Ovary (tissue), 9 donors: ENCODE data around the gene SETBP1. TPM values are rescaled to one million over a fixed set of nuclear protein-coding genes. Genes with fewer than 3 reads are reported as not detected.

ENCODE experiments used
- DNase-seq, 5 donors: peaks; one replicate each; pipeline ENCODE4 v3.0.0-alpha.2; 2019 to 2020
- H3K27ac ChIP-seq, 2 donors: fragments of 200-600 bp; one replicate each; pipeline versions ENCODE4 v1.5.1 to v1.8.0; 2019 to 2022
- H3K27me3 ChIP-seq: fragments of 200-600 bp; one replicate; pipeline ENCODE4 v1.8.0; 2022
- H3K36me3 ChIP-seq: fragments of 200-600 bp; sonication (generic); one replicate; pipeline ENCODE4 v1.5.1; 2019
- H3K4me1 ChIP-seq: one replicate; pipeline ENCODE4 v1.8.1; 2013; ENCODE audit warnings: mild to moderate bottlenecking, moderate library complexity; ENCODE audit not compliant: insufficient read depth
- H3K4me3 ChIP-seq: fragments of 200-600 bp; sonication (generic); one replicate; pipeline ENCODE4 v1.5.1; 2017
- H3K9me3 ChIP-seq, 2 donors: fragments of 200-600 bp in 1 of 2; sonication (generic) in 1 of 2; one replicate each; pipeline versions ENCODE4 v1.5.1 to v1.8.1; 2013 to 2019; ENCODE audit warnings: mild to moderate bottlenecking in 1 of 2, moderate library complexity in 1 of 2
- CTCF ChIP-seq, 3 donors: fragments of 450-650 bp in 2 of 3; fragments of 200-600 bp in 1 of 3; IDR thresholded peaks; one replicate each; pipeline versions ENCODE4 v1.5.1 to v1.8.0; 2016 to 2022; ENCODE audit warnings: antibody characterized with exemption in 3 of 3, mild to moderate bottlenecking in 1 of 3
- EP300 ChIP-seq: sonication (generic); formaldehyde crosslinking; IDR thresholded peaks from one replicate; pipeline ENCODE4 v1.6.1; 2017; ENCODE audit warnings: antibody characterized with exemption
- POLR2A ChIP-seq: fragments of 450-650 bp; IDR thresholded peaks from one replicate; pipeline ENCODE4 v1.6.1; 2017; ENCODE audit warnings: antibody characterized with exemption, mild to moderate bottlenecking, moderate library complexity
- WGBS, 3 donors: extraction: QIAGEN DNeasy Blood & Tissue Kit in 1 of 3; methylation state at CpG; one replicate each; pipeline versions ENCODE4 v1.1.5 to v1.1.7; 2013 to 2017; 5-methylcytosine and 5-hydroxymethylcytosine counted together
- intact Hi-C, 4 donors: fragments of 100-400 bp; cut with DNase I; formaldehyde crosslinking; loops; one replicate each; pipeline versions ENCODE4 v1.11.0 to v1.15.1; 2022 to 2023
- polyA plus RNA-seq, 2 donors: library from polyadenylated mRNA; stranded (reverse); fragments of 200-250 nt in 1 of 2; fragments of 350-450 nt in 1 of 2; fragmentation: Illumina TruSeq in 1 of 2; extraction: RNeasy Lipid Tissue Mini Kit (QIAGEN cat#74804) in 1 of 2; gene quantifications; one replicate each; pipeline ENCODE4 v1.2.3, GENCODE V29; 2013 to 2014
- total RNA-seq, 7 donors: library from RNA; depleted of rRNA in 2 of 7; stranded (reverse); fragments of >200 nt in 2 of 7; fragmentation: NEBNext Ultra II Directional in 3 of 7; extraction: Animal tissue kit (Norgen Biotek cat#: 25700) in 3 of 7; gene quantifications; one replicate each; pipeline versions ENCODE4 v1.1.0 to v1.2.4, GENCODE V29; 2016 to 2023
- donor health status: DM: no; HTN: no; CAD: no; lungs with moderate emphysema.
- donor health status: DM: no; HTN: no; CAD: no.
- donor health status: Bipolar disorder and iron deficiency.
- donor health status: DM: yes; HTN: yes; CAD: no.
- donor health status: DM: no; HTN: no; CAD: no.
- donor health status: DM: yes; HTN: yes; CAD: no.

Gene SETBP1
- total and polyA plus RNA-seq, 9 donors = 7.8 to 53.7 (median 28.4) TPM

GRCh38 chr18:44672506-44672905 lies 8.2 kb upstream of the SETBP1 start:
- intact Hi-C loops = loop anchor here in 1 of 4 donors (10.0 kb wide), 1 partner anchor 542 kb away; no protein-coding TSS in a partner anchor
- Histone ChIP-seq H3K27me3 (no peaks in the 10 kb centered on the region), H3K4me1 (peaks cover 4% of the 10 kb centered on the region), H3K36me3 (no peaks in the 10 kb centered on the region), H3K9me3 (no peaks in the 10 kb centered on the region), H3K27ac (no peak overlapping the region), H3K4me3 (no peak overlapping the region)
- WGBS, 3 donors = 30 to 49% (median 34%) methylated on average over 3 of the region's 3 CpGs
- TF ChIP-seq POLR2A (no peak), EP300 (no peak), CTCF (IDR thresholded peaks at IDR 0.05) (no peak)
- DNase-seq = no peak

GRCh38 chr18:44673256-44673880 lies 7.3 kb upstream of the SETBP1 start:
- intact Hi-C loops = loop anchor here in 1 of 4 donors (10.0 kb wide), 1 partner anchor 541 kb away; no protein-coding TSS in a partner anchor
- 40 to 51% (median 49%) methylated on average over 3 of the region's 3 CpGs for WGBS, 3 donors
- DNase-seq = no peak
- Histone ChIP-seq H3K27ac (no peak overlapping the region), H3K4me1 (peaks cover 4% of the 10 kb centered on the region), H3K36me3 (no peaks in the 10 kb centered on the region), H3K4me3 (no peak overlapping the region), H3K9me3 (no peaks in the 10 kb centered on the region), H3K27me3 (no peaks in the 10 kb centered on the region)
- no peak for TF ChIP-seq EP300
- TF ChIP-seq POLR2A = no peak
- no peak for TF ChIP-seq CTCF (IDR thresholded peaks at IDR 0.05)

DNA sequence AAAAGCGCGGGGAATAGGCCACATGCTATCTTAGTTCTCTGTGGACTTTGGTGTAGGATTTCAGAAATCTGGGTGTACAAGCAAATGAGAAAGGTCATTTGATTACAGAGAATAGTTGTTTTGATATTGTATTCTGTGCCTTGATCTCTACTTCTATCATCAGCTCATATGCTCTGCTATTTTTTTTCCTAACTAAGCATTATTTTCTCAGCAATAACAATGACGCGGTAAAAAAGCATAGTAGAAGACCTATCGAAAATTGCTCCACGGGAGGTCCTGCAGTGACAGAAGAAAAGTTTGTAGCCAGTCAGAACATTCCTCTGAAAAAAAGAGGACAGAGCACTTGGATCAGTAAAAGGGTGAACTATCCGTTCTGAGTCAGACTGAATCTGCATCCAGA lies 2.8 kb upstream of the SETBP1 start:
- H3K36me3 ChIP-seq = no peaks in the 10 kb centered on the region
- H3K27me3 ChIP-seq = no peaks in the 10 kb centered on the region
- no peak overlapping the region for H3K27ac ChIP-seq
- intact Hi-C loops = loop anchor here in 1 of 4 donors (10.0 kb wide), 1 partner anchor 537 kb away; no protein-coding TSS in a partner anchor
- WGBS, 3 donors = 92 to 97% (median 96%) methylated on average over 7 of the region's 7 CpGs
- H3K9me3 ChIP-seq = no peaks in the 10 kb centered on the region
- DNase-seq = no peak
- no peak for TF ChIP-seq POLR2A
- TF ChIP-seq EP300 = no peak
- no peak for TF ChIP-seq CTCF (IDR thresholded peaks at IDR 0.05)
- H3K4me3 ChIP-seq = no peak overlapping the region
- peaks cover 2% of the 10 kb centered on the region for H3K4me1 ChIP-seq

- TF ChIP-seq POLR2A = no peak
- TF ChIP-seq CTCF (IDR thresholded peaks at IDR 0.05) = no peak
- TF ChIP-seq EP300 = no peak
- no peaks in the 10 kb centered on the region for H3K27me3 ChIP-seq
- intact Hi-C loops = loop anchor here in 1 of 4 donors (10.0 kb wide), 1 partner anchor 536 kb away; no protein-coding TSS in a partner anchor
- no peaks in the 10 kb centered on the region for H3K36me3 ChIP-seq
- DNase-seq = no peak
- WGBS, 3 donors = 14 to 20% (median 17%) methylated on average over 7 of the region's 7 CpGs
- H3K4me1 ChIP-seq = peaks cover 2% of the 10 kb centered on the region
- H3K9me3 ChIP-seq = no peaks in the 10 kb centered on the region
- peak overlapping the region; percentile 72 for H3K4me3 ChIP-seq
- H3K27ac ChIP-seq = no peak overlapping the region
Measured at GRCh38 chr18:44678725-44679055, 2.0 kb upstream of the SETBP1 start.
